Fibroblast of upper back skin (primary cell): ENCODE data around the gene SMPD3.

ENCODE experiments used
- DNase-seq: peaks from one replicate; pipeline ENCODE4 v3.0.0-alpha.2; 2013

The SMPD3 gene

GRCh38 chr16:68367440-68367839, 80.9 kb downstream of the SMPD3 start:
- DNase-seq: no peak

GRCh38 chr16:68367030-68367429, 81.3 kb downstream of the SMPD3 start:
- peak; percentile 24 for DNase-seq

- no peak for DNase-seq
These were observed 82.2 kb downstream of the SMPD3 start for GRCh38 chr16:68366062-68366461.

- no peak for DNase-seq
These were observed 83.0 kb downstream of the SMPD3 start for GRCh38 chr16:68365167-68365817.

GRCh38 chr16:68364561-68364998, 83.7 kb downstream of the SMPD3 start:
- no peak for DNase-seq

GRCh38 chr16:68363658-68364521, 84.4 kb downstream of the SMPD3 start:
- DNase-seq: no peak

- DNase-seq: no peak
These were observed 85.2 kb downstream of the SMPD3 start for GRCh38 chr16:68362947-68363657.

GRCh38 chr16:68362262-68362913, 85.9 kb downstream of the SMPD3 start:
- no peak for DNase-seq

GRCh38 chr16:68361485-68361884, 86.8 kb downstream of the SMPD3 start:
- DNase-seq: no peak

GRCh38 chr16:68360956-68361355, 87.4 kb downstream of the SMPD3 start:
- DNase-seq: no peak

GRCh38 chr16:68360547-68360946, 87.8 kb downstream of the SMPD3 start:
- no peak for DNase-seq

GRCh38 chr16:68359398-68360191, 88.7 kb downstream of the SMPD3 start:
- DNase-seq: no peak

GRCh38 chr16:68358951-68359350, 89.4 kb downstream of the SMPD3 start:
- DNase-seq: no peak

- DNase-seq: no peak
These were observed 90.4 kb downstream of the SMPD3 start for GRCh38 chr16:68357923-68358322.

- no peak for DNase-seq
These were observed 90.8 kb downstream of the SMPD3 start for GRCh38 chr16:68357521-68357922.

- no peak for DNase-seq
These were observed 91.4 kb downstream of the SMPD3 start for GRCh38 chr16:68356919-68357286.

GRCh38 chr16:68356249-68356918, 91.9 kb downstream of the SMPD3 start:
- no peak for DNase-seq

- DNase-seq: no peak
These were observed 92.7 kb downstream of the SMPD3 start for GRCh38 chr16:68355447-68356248.

GRCh38 chr16:68354816-68355215, 93.5 kb downstream of the SMPD3 start:
- DNase-seq: no peak

- no peak for DNase-seq
These were observed 94.9 kb downstream of the SMPD3 start for GRCh38 chr16:68353366-68353765.

GRCh38 chr16:68351991-68352431, 96.3 kb downstream of the SMPD3 start:
- no peak for DNase-seq
